K562 (cell line): Measurements from ENCODE around the gene TGFBR1. TPM values are rescaled to one million over a fixed set of nuclear protein-coding genes. Genes with fewer than 3 reads are reported as not detected.

Experiments used
- ATAC-seq: fragments of 200-7000 bp; cut with Tn5 transposase; 3 replicates; pipeline ENCODE4 v1.9.1; 2020; ENCODE audit warnings: moderate library complexity
- BruUV-seq: library from RNA; stranded (reverse); fragments of 400-500 nt; replicated peaks from 2 replicates; lab custom pipeline; 2021; lab: Mats Ljungman, UMichigan
- CTCF ChIA-PET: fragments of 300-600 bp; formaldehyde crosslinking; extraction: SDS; loops from one replicate; lab custom pipeline; 2021; ENCODE audit warnings: low intra/inter-chr PET ratio; lab: Yijun Ruan, JAX
- POLR2A ChIA-PET: fragments of 300-600, 350-650 bp; sonication (Branson Sonifier 250); formaldehyde crosslinking; extraction: SDS; loops from one replicate; lab custom pipeline; 2021; ENCODE audit warnings: antibody characterized with exemption, inconsistent platforms; lab: Yijun Ruan, JAX
- DNase-seq, 4 experiments: peaks; one replicate each; pipeline versions ENCODE4 v3.0.0 to v3.0.0-alpha.2; 2011 to 2018; ENCODE audit warnings: low spot score in 3 of 4, mixed read lengths in 3 of 4; ENCODE audit errors: extremely low read depth in 1 of 4
- FAIRE-seq: peaks from 2 replicates; lab custom pipeline; 2011; peaks lifted over from hg19 to GRCh38; lab: Jason Lieb, UNC
- H2AFZ ChIP-seq: 2 replicates; pipeline ENCODE4 v1.6.0; 2011; ENCODE audit warnings: low read depth, low read length, control low read depth, inconsistent platforms
- H3K27ac ChIP-seq: fragments of 200-600 bp; 3 replicates; pipeline ENCODE4 v1.8.0; 2011; ENCODE audit warnings: low read depth, mild to moderate bottlenecking, control low read depth, inconsistent platforms, low read length, moderate library complexity, mixed read lengths; ENCODE audit errors: extremely low read depth
- H3K27me3 ChIP-seq, 2 experiments: fragments of 300-600 bp in 1 of 2; 2 replicates in 1 of 2; 3 replicates in 1 of 2; pipeline versions ENCODE4 v1.6.0 to v1.8.0; 2011; ENCODE audit warnings: inconsistent platforms in 2 of 2, low read length in 2 of 2, mild to moderate bottlenecking in 1 of 2, mixed read lengths in 1 of 2, moderate library complexity in 1 of 2; ENCODE audit not compliant: control insufficient read depth in 2 of 2, insufficient read depth in 2 of 2
- H3K36me3 ChIP-seq: fragments of 300-600 bp; 3 replicates; pipeline ENCODE4 v1.8.0; 2011; ENCODE audit warnings: mild to moderate bottlenecking, low read length, inconsistent platforms; ENCODE audit not compliant: control insufficient read depth, insufficient read depth
- H3K4me1 ChIP-seq, 2 experiments: fragments of 200-600 bp in 1 of 2; replicated peaks in 1 of 2; 2 replicates in 1 of 2; 3 replicates in 1 of 2; pipeline versions ENCODE4 v1.5.1 to v1.8.0; 2011; ENCODE audit warnings: inconsistent platforms in 2 of 2, low read length in 2 of 2, mild to moderate bottlenecking in 1 of 2, mixed read lengths in 1 of 2, moderate library complexity in 1 of 2; ENCODE audit not compliant: control insufficient read depth in 2 of 2, insufficient read depth in 2 of 2
- H3K4me2 ChIP-seq: 2 replicates; pipeline ENCODE4 v1.6.1; 2011; ENCODE audit warnings: low read length, control low read depth, inconsistent platforms, mixed read lengths; ENCODE audit not compliant: insufficient read depth
- H3K4me3 ChIP-seq: fragments of 200-600 bp; sonication (generic), shearing (Covaris generic); 2 replicates; pipeline ENCODE4 v1.5.1; 2016; ENCODE audit warnings: control low read depth, inconsistent platforms
- H3K79me2 ChIP-seq: fragments of 200-600 bp; 3 replicates; pipeline ENCODE4 v1.8.0; 2011; ENCODE audit warnings: low read length, inconsistent platforms; ENCODE audit not compliant: control insufficient read depth, insufficient read depth
- H3K9ac ChIP-seq, 2 experiments: 2 replicates each; pipeline versions ENCODE4 v1.6.0 to v1.6.1; 2011; ENCODE audit warnings: low read depth in 2 of 2, low read length in 2 of 2, control low read depth in 1 of 2, inconsistent platforms in 1 of 2, mild to moderate bottlenecking in 1 of 2, mixed read lengths in 1 of 2; ENCODE audit not compliant: insufficient read depth in 1 of 2
- H3K9me1 ChIP-seq: one replicate; pipeline ENCODE4 v1.6.0; 2011; ENCODE audit warnings: inconsistent platforms, mild to moderate bottlenecking, low read length, moderate library complexity; ENCODE audit not compliant: control insufficient read depth, insufficient read depth
- H3K9me3 ChIP-seq: replicated peaks from 2 replicates; pipeline ENCODE4 v1.5.1; 2011; ENCODE audit warnings: low read depth, low read length, inconsistent platforms; ENCODE audit not compliant: control insufficient read depth, insufficient read depth
- H4K20me1 ChIP-seq: replicated peaks from 2 replicates; pipeline ENCODE4 v1.6.1; 2011; ENCODE audit warnings: low read length, inconsistent platforms, mixed read lengths; ENCODE audit not compliant: control insufficient read depth, insufficient read depth
- CHD1 ChIP-seq: fragments of 200-600 bp; sonication (generic); IDR thresholded peaks from one replicate; pipeline ENCODE4 v1.6.1; 2012; ENCODE audit warnings: mild to moderate bottlenecking, moderate library complexity, low read length, inconsistent platforms
- CREBBP ChIP-seq: IDR thresholded peaks from one replicate; pipeline ENCODE4 v1.6.1; 2012; ENCODE audit warnings: low read depth, mild to moderate bottlenecking, control low read depth, inconsistent platforms, low read length
- CXXC5 ChIP-seq: fragments of 250-450 bp; sonication (Bioruptor Pico); IDR thresholded peaks from 2 replicates; pipeline ENCODE4 v1.8.0; 2022; ENCODE audit warnings: inconsistent platforms, mild to moderate bottlenecking, moderate library complexity
- DPF2 ChIP-seq: fragments of 450-650 bp; IDR thresholded peaks from 2 replicates; pipeline ENCODE4 v1.6.1; 2016
- ELF4 ChIP-seq: fragments of 450-650 bp; formaldehyde crosslinking; IDR thresholded peaks from 2 replicates; pipeline ENCODE4 v1.4.0; 2022; ENCODE audit warnings: missing genetic modification characterization
- LCOR ChIP-seq: sonication (generic); formaldehyde crosslinking; IDR thresholded peaks from 2 replicates; pipeline ENCODE4 v1.8.0; 2022; ENCODE audit warnings: mild to moderate bottlenecking, missing genetic modification reagents
- MYNN ChIP-seq, 2 experiments: sonication (generic); formaldehyde crosslinking in 1 of 2; IDR thresholded peaks; 2 replicates each; pipeline versions ENCODE4 v1.5.0 to v1.6.1; 2016 to 2020; ENCODE audit warnings: antibody characterized with exemption in 1 of 2, missing genetic modification reagents in 1 of 2
- NR2C2 ChIP-seq, 2 experiments: fragments of 200-800 bp in 1 of 2; sonication (Bioruptor generic) in 1 of 2; sonication (generic) in 1 of 2; formaldehyde crosslinking in 1 of 2; IDR thresholded peaks; 2 replicates each; pipeline versions ENCODE4 v1.6.1 to v1.8.0; 2016 to 2022; ENCODE audit warnings: mild to moderate bottlenecking in 1 of 2, missing compliant biosample characterization in 1 of 2, missing genetic modification characterization in 1 of 2, missing genetic modification reagents in 1 of 2
- PHB ChIP-seq: fragments of 250-450 bp; sonication (Bioruptor Pico); IDR thresholded peaks from 2 replicates; pipeline ENCODE4 v1.5.0; 2021
- POLR2AphosphoS5 ChIP-seq: IDR thresholded peaks from 2 replicates; pipeline ENCODE4 v1.6.1; 2011; ENCODE audit warnings: mild to moderate bottlenecking, low read depth, low read length, moderate library complexity; ENCODE audit not compliant: control insufficient read depth, insufficient read depth
- TRIM24 ChIP-seq, 2 experiments: fragments of 450-650 bp; IDR thresholded peaks; 2 replicates each; pipeline ENCODE4 v1.6.1; 2016
- U2AF2 ChIP-seq: fragments of 200-400 bp; formaldehyde crosslinking; optimal IDR thresholded peaks from 2 replicates; pipeline ENCODE3; 2017; ENCODE audit warnings: low read depth, mild to moderate bottlenecking, low read length
- ZBTB11 ChIP-seq, 3 experiments: fragments of 200-800 bp in 1 of 3; fragments of 250-450 bp in 1 of 3; fragments of 450-650 bp in 1 of 3; sonication (Bioruptor Pico) in 1 of 3; sonication (Bioruptor generic) in 1 of 3; formaldehyde crosslinking in 1 of 3; IDR thresholded peaks; 2 replicates each; pipeline versions ENCODE4 v1.6.1 to v1.8.0; 2016 to 2022; ENCODE audit warnings: mild to moderate bottlenecking in 2 of 3, missing genetic modification characterization in 2 of 3, missing compliant biosample characterization in 1 of 3, moderate library complexity in 1 of 3
- ZBTB9 ChIP-seq: fragments of 450-650 bp; formaldehyde crosslinking; IDR thresholded peaks from 2 replicates; pipeline ENCODE4 v1.4.0; 2020; ENCODE audit warnings: mild to moderate bottlenecking, moderate library complexity
- ZNF121 ChIP-seq: sonication (generic); formaldehyde crosslinking; conservative IDR thresholded peaks from 2 replicates; pipeline ENCODE4 v1.8.0; 2022; ENCODE audit warnings: missing genetic modification reagents
- ZNF408 ChIP-seq: fragments of 250-450 bp; sonication (Bioruptor Pico); IDR thresholded peaks from 2 replicates; pipeline ENCODE4 v1.4.0; 2020; ENCODE audit warnings: low read depth, mild to moderate bottlenecking, moderate library complexity
- ZNF76 ChIP-seq: fragments of 250-450 bp; sonication (Bioruptor Pico); IDR thresholded peaks from 2 replicates; pipeline ENCODE4 v1.4.0; 2020; ENCODE audit warnings: mild to moderate bottlenecking, moderate library complexity, borderline replicate concordance
- WGBS: fragments of 100-300 bp; shearing (Covaris generic); methylation state at CpG from one replicate; pipeline ENCODE4 v1.1.6; 2016; ENCODE audit warnings: low coverage, mixed read lengths; ENCODE audit not compliant: insufficient coverage; ENCODE audit errors: missing lambda C conversion rate; 5-methylcytosine and 5-hydroxymethylcytosine counted together
- in situ Hi-C: fragments of 300-500 bp; cut with MboI; formaldehyde crosslinking; loops from 4 replicates; pipeline ENCODE4 v1.15.0; 2018; ENCODE audit warnings: inconsistent platforms, mixed read lengths
- intact Hi-C: fragments of 100-400 bp; cut with micrococcal nuclease; formaldehyde crosslinking; loops from 2 replicates; pipeline ENCODE4 v1.14.2; 2022
- polyA plus RNA-seq, 8 experiments: library from polyadenylated mRNA; depleted of rRNA in 4 of 8; stranded (reverse) in 5 of 8; unstranded in 3 of 8; fragments of >200 nt; fragmentation: Nextera tagmentation in 2 of 8; fragmentation: Illumina TruSeq in 1 of 8; extraction: Ambion mirVana in 2 of 8; extraction: Trizol in 1 of 8; gene quantifications; 2 replicates each; pipeline versions ENCODE4 v1.2.1 to v1.2.3, GENCODE V29; 2011 to 2014; ENCODE audit warnings: inconsistent platforms in 1 of 8, missing spikeins in 1 of 8
- total RNA-seq, 7 experiments: library from RNA; depleted of rRNA in 6 of 7; stranded (reverse); fragments of >200 nt in 6 of 7; fragmentation: Illumina TruSeq in 2 of 7; extraction: Trizol in 2 of 7; gene quantifications; 2 replicates each; pipeline versions ENCODE4 v1.2.1 to v1.2.3, GENCODE V29; 2011 to 2021; ENCODE audit warnings: low replicate concordance in 1 of 7

The TGFBR1 gene
- total and polyA plus RNA-seq, 9 of the 15 experiments (the other 6 are each of a cell fraction or from before 2014, with no cell fraction given), result 15.5 to 62.4 (median 42.7) TPM

GRCh38 chr9:99071313-99072039 lies 33.4 kb upstream of the TGFBR1 start:
- H2AFZ ChIP-seq, result peak overlapping the region; percentile 92
- peaks cover 27 to 55% of the 10 kb centered on the region in 2 experiments for H3K4me1 ChIP-seq
- peak overlapping the region; percentile 28 to 72; a peak in 3 of 4 replicates for H3K9ac ChIP-seq
- no peaks in the 10 kb centered on the region for H3K36me3 ChIP-seq
- H3K4me2 ChIP-seq, result peak overlapping the region; percentile 40; the same call in 1 of the 2 replicates
- intact Hi-C loops, result no loop called here
- H3K79me2 ChIP-seq, result peaks cover 10% of the 10 kb centered on the region; the same call in 2 of the 3 replicates
- H3K9me1 ChIP-seq, result no peaks in the 10 kb centered on the region
- DNase-seq, result no peak
- ATAC-seq, result no peak
- no peak overlapping the region for H3K4me3 ChIP-seq
- no TSS peak for BruUV-seq
- no peak for FAIRE-seq
- no peaks in the 10 kb centered on the region for H3K27me3 ChIP-seq
- H3K27ac ChIP-seq, result peak overlapping the region; percentile 66
- POLR2A ChIA-PET, result interaction anchor here (0.7 kb wide), 2 partner anchors 11 to 764 kb away, joined by 3 to 4 read pairs; no protein-coding TSS in a partner anchor
- in situ Hi-C loops, result no loop called here
- H3K9me3 ChIP-seq, result no peaks in the 10 kb centered on the region
- CTCF ChIA-PET, result no interaction called here
- no peaks in the 10 kb centered on the region for H4K20me1 ChIP-seq
- WGBS, result 69% methylated on average over 8 of the region's 9 CpGs
- TF ChIP-seq LCOR (CRISPR knock-in tag) (no peak), NR2C2 (CRISPR knock-in tag; IDR thresholded peaks at IDR 0.05) (no peak), NR2C2 (tag; IDR thresholded peaks at IDR 0.05) (peak; percentile 55), PHB (CRISPR knock-in tag) (no peak), ZNF76 (CRISPR knock-in tag) (0 out of 2 replicates have a peak, but pooled peaks have one; percentile 37), U2AF2 (no peak), CXXC5 (CRISPR knock-in tag) (peak; percentile 50; the same call in 1 of the 2 replicates), ZNF121 (CRISPR knock-in tag) (no peak), CHD1 (no peak), TRIM24 (IDR thresholded peaks at IDR 0.05) (no peak), ELF4 (CRISPR knock-in tag) (no peak), ZNF408 (CRISPR knock-in tag) (no peak), ZBTB11 (CRISPR knock-in tag; IDR thresholded peaks at IDR 0.05) (peak in 1 of 3 experiments; percentile 63; a peak in 1 of 6 replicates), MYNN (IDR thresholded peaks at IDR 0.05) (no peak), MYNN (CRISPR knock-in tag; IDR thresholded peaks at IDR 0.05) (no peak), DPF2 (0 out of 2 replicates have a peak, but pooled peaks have one; percentile 10), POLR2AphosphoS5 (no peak), ZBTB9 (peak; percentile 17; the same call in 1 of the 2 replicates), CREBBP (no peak)
